HepG2 (cell line): ENCODE results near the gene GRAP. TPM values are rescaled to one million over a fixed set of nuclear protein-coding genes. Genes with fewer than 3 reads are reported as not detected.

ENCODE experiments used
- EEA1 ChIP-seq: sonication (generic); formaldehyde crosslinking; IDR thresholded peaks from 2 replicates; pipeline ENCODE4 v1.5.1; 2020; ENCODE audit warnings: mild to moderate bottlenecking, missing genetic modification reagents, borderline replicate concordance
- ELF4 ChIP-seq: sonication (generic); formaldehyde crosslinking; IDR thresholded peaks from 2 replicates; pipeline ENCODE4 v1.5.0; 2020; ENCODE audit warnings: missing genetic modification reagents, mild to moderate bottlenecking, moderate library complexity, borderline replicate concordance
- HNF4G ChIP-seq, 2 experiments: sonication (generic) in 1 of 2; formaldehyde crosslinking in 1 of 2; IDR thresholded peaks; 2 replicates each; pipeline versions ENCODE4 v1.4.0 to v1.6.1; 2011 to 2020; ENCODE audit warnings: borderline replicate concordance in 2 of 2, low read depth in 2 of 2, mild to moderate bottlenecking in 2 of 2, low read length in 1 of 2, missing genetic modification reagents in 1 of 2, moderate library complexity in 1 of 2
- MAZ ChIP-seq, 2 experiments: sonication (generic) in 1 of 2; formaldehyde crosslinking in 1 of 2; IDR thresholded peaks; 2 replicates each; pipeline versions ENCODE4 v1.5.0 to v1.6.1; 2012 to 2020; ENCODE audit warnings: low read depth in 2 of 2, mild to moderate bottlenecking in 2 of 2, borderline replicate concordance in 1 of 2, improper control_type of control experiment in 1 of 2, low read length in 1 of 2, missing genetic modification reagents in 1 of 2, moderate library complexity in 1 of 2
- MTA3 ChIP-seq: sonication (generic); formaldehyde crosslinking; IDR thresholded peaks from 2 replicates; pipeline ENCODE4 v1.4.0; 2020; ENCODE audit warnings: missing genetic modification reagents
- NBN ChIP-seq: fragments of 450-650 bp; conservative IDR thresholded peaks from 2 replicates; pipeline ENCODE4 v1.6.1; 2017
- NPAS2 ChIP-seq: sonication (generic); formaldehyde crosslinking; IDR thresholded peaks from 2 replicates; pipeline ENCODE4 v1.8.0; 2022; ENCODE audit warnings: mild to moderate bottlenecking, missing genetic modification reagents, borderline replicate concordance
- PHF20 ChIP-seq: sonication (generic); formaldehyde crosslinking; IDR thresholded peaks from 2 replicates; pipeline ENCODE4 v1.5.0; 2020; ENCODE audit warnings: mild to moderate bottlenecking, missing genetic modification reagents
- POLR2A ChIP-seq, 2 experiments: IDR thresholded peaks; 2 replicates each; pipeline ENCODE4 v1.6.1; 2011; ENCODE audit warnings: low read depth in 2 of 2, low read length in 2 of 2, mild to moderate bottlenecking in 1 of 2, moderate library complexity in 1 of 2; ENCODE audit not compliant: insufficient read depth in 1 of 2
- TBX3 ChIP-seq: fragments of 450-650 bp; IDR thresholded peaks from 2 replicates; pipeline ENCODE4 v1.6.1; 2017; ENCODE audit warnings: antibody characterized with exemption, mild to moderate bottlenecking, inconsistent platforms, borderline replicate concordance
- ZBTB42 ChIP-seq: sonication (generic); formaldehyde crosslinking; IDR thresholded peaks from 2 replicates; pipeline ENCODE4 v1.5.0; 2020; ENCODE audit warnings: mild to moderate bottlenecking, missing genetic modification reagents
- ZHX2 ChIP-seq, 2 experiments: sonication (generic) in 1 of 2; formaldehyde crosslinking in 1 of 2; IDR thresholded peaks; 2 replicates each; pipeline versions ENCODE4 v1.6.1 to v1.9.0; 2014 to 2022; ENCODE audit warnings: antibody characterized with exemption in 1 of 2, borderline replicate concordance in 1 of 2, inconsistent platforms in 1 of 2, low read depth in 1 of 2, missing genetic modification reagents in 1 of 2
- ZNF317 ChIP-seq: sonication (generic); formaldehyde crosslinking; IDR thresholded peaks from 2 replicates; pipeline ENCODE4 v1.5.0; 2020; ENCODE audit warnings: mild to moderate bottlenecking, missing genetic modification reagents
- ZNF34 ChIP-seq: sonication (generic); formaldehyde crosslinking; IDR thresholded peaks from 2 replicates; pipeline ENCODE4 v1.4.0; 2020; ENCODE audit warnings: mild to moderate bottlenecking, missing genetic modification reagents, borderline replicate concordance
- ZNF574 ChIP-seq: sonication (generic); formaldehyde crosslinking; IDR thresholded peaks from 2 replicates; pipeline ENCODE4 v1.4.0; 2020; ENCODE audit warnings: missing genetic modification reagents
- ZNF784 ChIP-seq: sonication (generic); formaldehyde crosslinking; IDR thresholded peaks from 2 replicates; pipeline ENCODE4 v1.5.1; 2020; ENCODE audit warnings: missing genetic modification reagents, mild to moderate bottlenecking, borderline replicate concordance
- ZSCAN9 ChIP-seq: IDR thresholded peaks from 2 replicates; pipeline ENCODE4 v1.6.1; 2016; ENCODE audit warnings: borderline replicate concordance
- polyA plus RNA-seq, 8 experiments: library from polyadenylated mRNA; depleted of rRNA in 3 of 8; stranded (reverse) in 7 of 8; unstranded in 1 of 8; fragments of >200 nt; fragmentation: Illumina TruSeq in 4 of 8; extraction: Trizol in 4 of 8; gene quantifications; 2 replicates each; pipeline versions ENCODE4 v1.2.1 to v1.2.3, GENCODE V29; 2011 to 2016; ENCODE audit warnings: low read depth in 4 of 8, missing spikeins in 1 of 8, mixed read lengths in 1 of 8; ENCODE audit not compliant: insufficient read depth in 1 of 8
- total RNA-seq, 5 experiments: library from RNA; depleted of rRNA; stranded (reverse); fragments of >200 nt; fragmentation: Illumina TruSeq; extraction: Trizol; gene quantifications; 2 replicates each; pipeline ENCODE4 v1.2.3, GENCODE V29; 2016; ENCODE audit warnings: low read depth in 1 of 5

Gene GRAP
- total and polyA plus RNA-seq, 2 of the 13 experiments (the other 11 are each of a cell fraction or from before 2014, with no cell fraction given), result 0.77 to 1.7 TPM

GRCh38 chr17:19003543-19004420, 43.0 kb downstream of the GRAP start (continued):
- no peak for TF ChIP-seq HNF4G (IDR thresholded peaks at IDR 0.05; ENCODE audit: borderline replicate concordance, low read depth, low read length)
- peak; percentile 11; the same call in 1 of the 2 replicates for TF ChIP-seq HNF4G (CRISPR knock-in tag; IDR thresholded peaks at IDR 0.05; ENCODE audit: borderline replicate concordance, low read depth)
- no peak for TF ChIP-seq ZHX2 (IDR thresholded peaks at IDR 0.05; ENCODE audit: low read depth)
- no peak for TF ChIP-seq ZHX2 (CRISPR knock-in tag; IDR thresholded peaks at IDR 0.05; ENCODE audit: borderline replicate concordance)
- no peak for TF ChIP-seq TBX3
- no peak for TF ChIP-seq NPAS2 (CRISPR knock-in tag)
- peak in 1 of 2 experiments; percentile 74; a peak in 2 of 4 replicates for TF ChIP-seq POLR2A (IDR thresholded peaks at IDR 0.05; ENCODE audit: insufficient read depth in 1 of 2, low read depth in 2 of 2, low read length in 2 of 2)
- 0 out of 2 replicates have a peak, but pooled peaks have one; percentile 5 for TF ChIP-seq ZNF317
- TF ChIP-seq MTA3 (CRISPR knock-in tag), result no peak
- no peak for TF ChIP-seq ELF4 (CRISPR knock-in tag)
- TF ChIP-seq ZNF574 (CRISPR knock-in tag), result peak; percentile 63
- TF ChIP-seq MAZ (IDR thresholded peaks at IDR 0.05; ENCODE audit: borderline replicate concordance, low read depth, low read length), result no peak
- TF ChIP-seq MAZ (CRISPR knock-in tag; IDR thresholded peaks at IDR 0.05; ENCODE audit: low read depth), result peak; percentile 25; the same call in 1 of the 2 replicates
- no peak; the same call in 1 of the 2 replicates for TF ChIP-seq PHF20 (CRISPR knock-in tag)
- no peak for TF ChIP-seq NBN
- TF ChIP-seq ZSCAN9 (CRISPR knock-in tag), result peak; percentile 39; the same call in 1 of the 2 replicates
- 0 out of 2 replicates have a peak, but pooled peaks have one; percentile 11 for TF ChIP-seq ZNF34 (CRISPR knock-in tag)
- TF ChIP-seq ZNF784 (CRISPR knock-in tag), result no peak
- TF ChIP-seq ZBTB42, result no peak
- TF ChIP-seq EEA1 (CRISPR knock-in tag), result no peak
